Endothelial cell of umbilical vein (primary cell): ENCODE results near the gene RPS6KA1. TPM values are rescaled to one million over a fixed set of nuclear protein-coding genes. Genes with fewer than 3 reads are reported as not detected.

Experiments
- BruUV-seq: library from RNA; stranded (reverse); fragments of 400-500 nt; replicated peaks from 2 replicates; lab custom pipeline; 2021; lab: Mats Ljungman, UMichigan
- CTCF ChIA-PET: fragments of 300-600, 350-600 bp; sonication (Branson Sonifier 250); formaldehyde crosslinking; loops from one replicate; lab custom pipeline; 2021; ENCODE audit warnings: antibody characterized with exemption, inconsistent platforms; lab: Charles Lee
- POLR2A ChIA-PET: fragments of 300-600, 350-600 bp; sonication (Branson Sonifier 250); formaldehyde crosslinking; loops from one replicate; lab custom pipeline; 2021; ENCODE audit warnings: antibody characterized with exemption, inconsistent platforms; lab: Charles Lee
- DNase-seq: peaks from one replicate; pipeline ENCODE4 v3.0.0-alpha.2; 2011; ENCODE audit warnings: low read depth, low spot score
- FAIRE-seq: peaks from 2 replicates; lab custom pipeline; 2011; peaks lifted over from hg19 to GRCh38; lab: Jason Lieb, UNC
- H2AFZ ChIP-seq: 2 replicates; pipeline ENCODE4 v1.6.0; 2012; ENCODE audit warnings: low read depth, low read length, control low read depth, inconsistent platforms
- H3K27ac ChIP-seq: 2 replicates; pipeline ENCODE4 v1.5.1; 2011; ENCODE audit warnings: low read depth, mild to moderate bottlenecking, control low read depth, low read length, moderate library complexity; ENCODE audit not compliant: insufficient read depth
- H3K27me3 ChIP-seq, 2 experiments: 2 replicates each; pipeline versions ENCODE4 v1.6.0 to v1.6.1; 2011; ENCODE audit warnings: low read length in 2 of 2, mixed read lengths in 1 of 2; ENCODE audit not compliant: control insufficient read depth in 2 of 2, insufficient read depth in 2 of 2
- H3K36me3 ChIP-seq, 2 experiments: 2 replicates in 1 of 2; 3 replicates in 1 of 2; pipeline ENCODE4 v1.5.1; 2011; ENCODE audit warnings: low read length in 2 of 2, mild to moderate bottlenecking in 1 of 2, moderate library complexity in 1 of 2; ENCODE audit not compliant: control insufficient read depth in 2 of 2, insufficient read depth in 2 of 2; ENCODE audit errors: extremely low read depth in 1 of 2
- H3K4me1 ChIP-seq: 3 replicates; pipeline ENCODE4 v1.5.1; 2011; ENCODE audit warnings: mild to moderate bottlenecking, low read length; ENCODE audit not compliant: control insufficient read depth, insufficient read depth; ENCODE audit errors: extremely low read depth
- H3K4me2 ChIP-seq: 2 replicates; pipeline ENCODE4 v1.6.1; 2011; ENCODE audit warnings: low read length, control low read depth, mixed read lengths; ENCODE audit not compliant: insufficient read depth
- H3K4me3 ChIP-seq, 3 experiments: fragments of 200-600 bp in 1 of 3; sonication (generic), shearing (Covaris generic) in 1 of 3; replicated peaks in 1 of 3; 2 replicates each; pipeline ENCODE4 v1.5.1; 2011 to 2016; ENCODE audit warnings: control low read depth in 3 of 3, low read length in 3 of 3, mild to moderate bottlenecking in 2 of 3, inconsistent platforms in 1 of 3, low read depth in 1 of 3, moderate library complexity in 1 of 3; ENCODE audit not compliant: insufficient read depth in 1 of 3
- H3K79me2 ChIP-seq: 2 replicates; pipeline ENCODE4 v1.6.0; 2012; ENCODE audit warnings: low read length, inconsistent platforms; ENCODE audit not compliant: control insufficient read depth, insufficient read depth
- H3K9ac ChIP-seq: replicated peaks from 2 replicates; pipeline ENCODE3; 2011; ENCODE audit warnings: low read length, control low read depth; ENCODE audit not compliant: insufficient read depth; ENCODE audit errors: extremely low read depth
- H3K9me1 ChIP-seq: replicated peaks from 3 replicates; pipeline ENCODE4 v1.6.0; 2011; ENCODE audit warnings: mild to moderate bottlenecking, low read length; ENCODE audit not compliant: control insufficient read depth, insufficient read depth; ENCODE audit errors: extremely low read depth
- H3K9me3 ChIP-seq: replicated peaks from 2 replicates; pipeline ENCODE4 v1.5.1; 2012; ENCODE audit warnings: low read length, inconsistent platforms; ENCODE audit not compliant: control insufficient read depth, insufficient read depth
- H4K20me1 ChIP-seq: replicated peaks from 2 replicates; pipeline ENCODE3; 2011; ENCODE audit warnings: mild to moderate bottlenecking, low read length; ENCODE audit not compliant: control insufficient read depth, insufficient read depth; ENCODE audit errors: extremely low read depth
- CTCF ChIP-seq, 2 donors: IDR thresholded peaks; 1 replicate in 1 of 2; 2 replicates in 1 of 2; pipeline ENCODE4 v1.5.1; 2011; ENCODE audit warnings: low read length in 2 of 2, mild to moderate bottlenecking in 2 of 2, moderate library complexity in 2 of 2, control low read depth in 1 of 2, inconsistent platforms in 1 of 2, low read depth in 1 of 2; ENCODE audit not compliant: insufficient read depth in 1 of 2; ENCODE audit errors: extremely low read depth in 1 of 2
- FOS ChIP-seq: IDR thresholded peaks from 2 replicates; pipeline ENCODE4 v1.6.1; 2011; ENCODE audit warnings: mild to moderate bottlenecking, low read length, moderate library complexity, borderline replicate concordance; ENCODE audit not compliant: insufficient read depth
- MYC ChIP-seq: IDR thresholded peaks from one replicate; pipeline ENCODE4 v1.6.1; 2011; ENCODE audit warnings: mild to moderate bottlenecking, low read depth, low read length
- POLR2A ChIP-seq: IDR thresholded peaks from 2 replicates; pipeline ENCODE4 v1.6.1; 2012; ENCODE audit warnings: low read depth, mild to moderate bottlenecking, control low read depth, low read length
- dilution Hi-C: fragments of 300-500 bp; cut with MboI; formaldehyde crosslinking; loops from one replicate; pipeline ENCODE4 v1.15.0; 2019; ENCODE audit warnings: low sequenced_read_pairs; ENCODE audit not compliant: extremely low pct_ligation_motif_present
- intact Hi-C: fragments of 100-400 bp; cut with micrococcal nuclease; formaldehyde crosslinking; loops from one replicate; pipeline ENCODE4 v1.10.0; 2022
- polyA plus RNA-seq, 4 experiments: library from polyadenylated mRNA; depleted of rRNA in 3 of 4; stranded (reverse) in 3 of 4; unstranded in 1 of 4; fragments of >200 nt; gene quantifications; 2 replicates each; pipeline versions ENCODE4 v1.2.1 to v1.2.3, GENCODE V29; 2011 to 2012; ENCODE audit warnings: missing spikeins in 1 of 4
- total RNA-seq: library from RNA; stranded (reverse); gene quantifications from 2 replicates; pipeline ENCODE4 v1.2.3, GENCODE V29; 2021

The RPS6KA1 gene
- total and polyA plus RNA-seq, 2 donors (not counting 3 experiments of a cell fraction or from before 2014, with no cell fraction given) = 6.7 to 15.5 TPM

DNA sequence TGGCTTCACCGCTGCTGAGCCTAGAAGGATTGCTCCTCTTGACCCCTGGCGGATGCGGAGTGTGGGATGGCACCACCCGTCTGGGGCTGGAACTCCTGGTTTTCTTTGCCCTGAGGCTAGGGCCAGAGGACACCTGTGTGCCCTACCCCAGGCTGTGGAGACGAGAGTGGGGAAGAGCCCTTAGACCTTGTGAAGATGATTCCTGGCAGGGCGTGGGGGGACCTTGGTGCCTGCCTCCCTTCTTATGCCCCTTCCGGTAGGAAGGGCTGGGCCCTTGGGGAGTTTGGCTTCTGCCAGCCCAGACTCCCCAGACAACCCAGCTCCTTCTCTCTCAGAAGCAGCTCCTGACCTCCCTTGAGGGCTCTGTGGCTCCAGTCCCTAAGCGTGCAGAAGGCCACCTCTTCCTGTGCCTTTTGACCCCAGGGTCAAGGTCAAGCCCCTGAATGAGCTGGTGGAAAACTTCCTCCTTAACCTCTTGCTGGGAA, 891 bp downstream of the RPS6KA1 start:
- H3K79me2 ChIP-seq = no peaks in the 10 kb centered on the region
- no peaks in the 10 kb centered on the region for H4K20me1 ChIP-seq
- no peak for TF ChIP-seq MYC
- dilution Hi-C loops = no loop called here
- peaks cover 10% of the 10 kb centered on the region for H3K4me1 ChIP-seq
- H3K4me2 ChIP-seq = peak overlapping the region; percentile 42
- peak overlapping the region; percentile 57 for H3K9ac ChIP-seq
- no TSS peak for BruUV-seq
- peak overlapping the region; percentile 97 for H2AFZ ChIP-seq
- ChIA-PET POLR2A (no interaction called here), CTCF (interaction anchor here (1.0 to 3.7 kb wide), 4 partner anchors 9 to 68 kb away, joined by 3 to 30 read pairs (median 10); no protein-coding TSS in a partner anchor)
- no peaks in the 10 kb centered on the region for H3K9me3 ChIP-seq
- H3K4me3 ChIP-seq = peak overlapping the region; percentile 50 to 70 (median 60)
- H3K36me3 ChIP-seq = no peaks in the 10 kb centered on the region
- no peak overlapping the region for H3K27ac ChIP-seq
- no peaks in the 10 kb centered on the region for H3K27me3 ChIP-seq
- no peaks in the 10 kb centered on the region for H3K9me1 ChIP-seq
- intact Hi-C loops = no loop called here
- DNase-seq = no peak
- FAIRE-seq = no peak

DNA sequence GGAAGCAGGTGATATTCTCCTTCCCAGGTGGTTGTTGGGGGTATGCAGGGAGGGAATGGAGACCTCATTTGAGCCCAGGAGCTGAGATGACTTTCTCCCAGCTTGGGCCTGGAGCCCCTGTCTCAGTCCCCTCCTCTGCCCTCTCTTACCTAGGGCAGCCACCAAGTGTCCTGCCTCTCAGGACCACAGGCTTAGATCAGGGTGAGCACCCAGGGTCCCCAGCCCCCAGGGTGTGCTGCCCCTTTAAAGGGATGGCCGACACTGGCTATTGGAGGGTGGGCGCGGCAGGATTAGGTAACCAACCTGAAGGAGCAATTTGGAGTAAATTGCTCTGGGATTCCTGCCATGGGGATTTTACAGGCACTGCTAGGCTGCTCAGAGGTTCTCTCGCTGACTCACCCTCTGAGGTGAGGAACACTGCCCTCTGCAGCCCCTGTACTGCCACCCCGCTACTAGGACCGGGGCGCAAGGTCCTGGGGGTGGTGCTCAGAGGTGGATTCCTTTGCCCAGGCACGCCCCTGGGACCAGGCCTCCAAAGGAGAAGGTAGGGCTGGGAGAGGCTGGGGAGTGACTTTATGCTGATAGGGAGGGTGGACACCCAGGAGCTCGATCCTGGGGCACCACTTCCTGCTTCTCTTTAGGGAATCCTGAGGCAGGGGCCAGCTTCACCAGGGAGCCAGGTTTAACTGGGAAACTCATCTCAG, 1.5 kb downstream of the RPS6KA1 start:
- Histone ChIP-seq H3K27ac (no peak overlapping the region), H4K20me1 (no peaks in the 10 kb centered on the region), H3K79me2 (no peaks in the 10 kb centered on the region), H3K9ac (no peak overlapping the region), H3K27me3 (no peaks in the 10 kb centered on the region), H3K4me3 (no peak overlapping the region), H3K4me2 (peak overlapping the region; percentile 42), H3K36me3 (no peaks in the 10 kb centered on the region), H3K9me1 (no peaks in the 10 kb centered on the region), H3K4me1 (peaks cover 10% of the 10 kb centered on the region), H3K9me3 (no peaks in the 10 kb centered on the region), H2AFZ (no peak overlapping the region)
- CTCF ChIA-PET = interaction anchor here (1.5 to 3.7 kb wide), 2 partner anchors 8 to 30 kb away, joined by 16 to 30 read pairs; no protein-coding TSS in a partner anchor
- BruUV-seq = no TSS peak
- FAIRE-seq (no peak), DNase-seq (no peak)
- dilution Hi-C loops (no loop called here), intact Hi-C loops (no loop called here)
- TF ChIP-seq CTCF (IDR thresholded peaks at IDR 0.05; ENCODE audit: extremely low read depth in 1 of 2, insufficient read depth in 1 of 2, low read depth in 1 of 2, low read length in 2 of 2) (no peak), FOS (no peak), POLR2A (no peak)
- POLR2A ChIA-PET = no interaction called here
